ENCODE data around the gene ATRN.

The ATRN gene

GRCh38 chr20:3557237-3557785, 86.5 kb downstream of the ATRN start:
- Histone ChIP-seq H3K4me3 (ENCODE audit: low read depth in 1 of 2, low read length in 2 of 2) (no peak overlapping the region), H3K9ac (ENCODE audit: low read length) (no peak overlapping the region), H3K9me3 (ENCODE audit: low read length) (no peaks in the 10 kb centered on the region), H3K27ac (ENCODE audit: low read depth, low read length) (no peak overlapping the region), H3K27me3 (ENCODE audit: control insufficient read depth in 1 of 2, insufficient read depth in 2 of 2, low read length in 2 of 2) (no peaks in the 10 kb centered on the region), H3K4me1 (ENCODE audit: insufficient read depth, low read length) (no peaks in the 10 kb centered on the region), H3K36me3 (ENCODE audit: insufficient read depth, low read length) (peaks cover 3% of the 10 kb centered on the region)

GRCh38 chr20:3559231-3559630, 88.4 kb downstream of the ATRN start:
- Histone ChIP-seq H3K27me3 (ENCODE audit: control insufficient read depth in 1 of 2, insufficient read depth in 2 of 2, low read length in 2 of 2) (no peaks in the 10 kb centered on the region), H3K36me3 (ENCODE audit: insufficient read depth, low read length) (peaks cover 5% of the 10 kb centered on the region), H3K27ac (ENCODE audit: low read depth, low read length) (no peak overlapping the region)

GRCh38 chr20:3559637-3560036, 88.8 kb downstream of the ATRN start:
- H3K4me3 ChIP-seq (ENCODE audit: low read depth in 1 of 2, low read length in 2 of 2): no peak overlapping the region
- no peak overlapping the region for H3K9ac ChIP-seq (ENCODE audit: low read length)

More at GRCh38 chr20:3559231-3559630, 88.4 kb downstream of the ATRN start:
- H3K9ac ChIP-seq (ENCODE audit: low read length): no peak overlapping the region
- H3K9me3 ChIP-seq (ENCODE audit: low read length): no peaks in the 10 kb centered on the region
- no peak overlapping the region for H3K4me3 ChIP-seq (ENCODE audit: low read depth in 1 of 2, low read length in 2 of 2)
- no peaks in the 10 kb centered on the region for H3K4me1 ChIP-seq (ENCODE audit: insufficient read depth, low read length)

GRCh38 chr20:3560162-3560561, 89.3 kb downstream of the ATRN start:
- H3K9me3 ChIP-seq (ENCODE audit: low read length): no peaks in the 10 kb centered on the region
- H3K27me3 ChIP-seq (ENCODE audit: control insufficient read depth in 1 of 2, insufficient read depth in 2 of 2, low read length in 2 of 2): no peaks in the 10 kb centered on the region
- no peak overlapping the region for H3K27ac ChIP-seq (ENCODE audit: low read depth, low read length)
- no peaks in the 10 kb centered on the region for H3K4me1 ChIP-seq (ENCODE audit: insufficient read depth, low read length)
- peaks cover 5% of the 10 kb centered on the region for H3K36me3 ChIP-seq (ENCODE audit: insufficient read depth, low read length)
- no peak overlapping the region for H3K9ac ChIP-seq (ENCODE audit: low read length)
- no peak overlapping the region for H3K4me3 ChIP-seq (ENCODE audit: low read depth in 1 of 2, low read length in 2 of 2)

More at GRCh38 chr20:3559637-3560036, 88.8 kb downstream of the ATRN start:
- no peak overlapping the region for H3K27ac ChIP-seq (ENCODE audit: low read depth, low read length)
- no peaks in the 10 kb centered on the region for H3K4me1 ChIP-seq (ENCODE audit: insufficient read depth, low read length)
- H3K36me3 ChIP-seq (ENCODE audit: insufficient read depth, low read length): peaks cover 5% of the 10 kb centered on the region
- no peaks in the 10 kb centered on the region for H3K9me3 ChIP-seq (ENCODE audit: low read length)
- H3K27me3 ChIP-seq (ENCODE audit: control insufficient read depth in 1 of 2, insufficient read depth in 2 of 2, low read length in 2 of 2): no peaks in the 10 kb centered on the region

- Histone ChIP-seq H3K27me3 (ENCODE audit: control insufficient read depth in 1 of 2, insufficient read depth in 2 of 2, low read length in 2 of 2) (no peaks in the 10 kb centered on the region), H3K4me1 (ENCODE audit: insufficient read depth, low read length) (no peaks in the 10 kb centered on the region), H3K27ac (ENCODE audit: low read depth, low read length) (no peak overlapping the region), H3K9ac (ENCODE audit: low read length) (no peak overlapping the region), H3K36me3 (ENCODE audit: insufficient read depth, low read length) (peaks cover 5% of the 10 kb centered on the region), H3K4me3 (ENCODE audit: low read depth in 1 of 2, low read length in 2 of 2) (no peak overlapping the region), H3K9me3 (ENCODE audit: low read length) (no peaks in the 10 kb centered on the region)
Measured at GRCh38 chr20:3560578-3560977, 89.8 kb downstream of the ATRN start.

- H3K4me1 ChIP-seq (ENCODE audit: insufficient read depth, low read length): peaks cover 3% of the 10 kb centered on the region
- no peak overlapping the region for H3K4me3 ChIP-seq (ENCODE audit: low read depth in 1 of 2, low read length in 2 of 2)
- H3K9me3 ChIP-seq (ENCODE audit: low read length): no peaks in the 10 kb centered on the region
- peaks cover 5% of the 10 kb centered on the region for H3K36me3 ChIP-seq (ENCODE audit: insufficient read depth, low read length)
- H3K27me3 ChIP-seq (ENCODE audit: control insufficient read depth in 1 of 2, insufficient read depth in 2 of 2, low read length in 2 of 2): no peaks in the 10 kb centered on the region
- H3K9ac ChIP-seq (ENCODE audit: low read length): no peak overlapping the region
- no peak overlapping the region for H3K27ac ChIP-seq (ENCODE audit: low read depth, low read length)
Measured at GRCh38 chr20:3563133-3563532, 92.3 kb downstream of the ATRN start.

- Histone ChIP-seq H3K4me1 (ENCODE audit: insufficient read depth, low read length) (peaks cover 8% of the 10 kb centered on the region), H3K9me3 (ENCODE audit: low read length) (no peaks in the 10 kb centered on the region), H3K9ac (ENCODE audit: low read length) (no peak overlapping the region), H3K27ac (ENCODE audit: low read depth, low read length) (no peak overlapping the region), H3K27me3 (ENCODE audit: control insufficient read depth in 1 of 2, insufficient read depth in 2 of 2, low read length in 2 of 2) (no peaks in the 10 kb centered on the region), H3K4me3 (ENCODE audit: low read depth in 1 of 2, low read length in 2 of 2) (no peak overlapping the region), H3K36me3 (ENCODE audit: insufficient read depth, low read length) (peaks cover 5% of the 10 kb centered on the region)
Measured at GRCh38 chr20:3563548-3564177, 92.8 kb downstream of the ATRN start.

GRCh38 chr20:3565851-3566250, 95.0 kb downstream of the ATRN start:
- H3K36me3 ChIP-seq (ENCODE audit: insufficient read depth, low read length): peaks cover 5% of the 10 kb centered on the region
- peaks cover 13% of the 10 kb centered on the region for H3K4me1 ChIP-seq (ENCODE audit: insufficient read depth, low read length)
- H3K9ac ChIP-seq (ENCODE audit: low read length): no peak overlapping the region
- no peak overlapping the region for H3K27ac ChIP-seq (ENCODE audit: low read depth, low read length)
- H3K27me3 ChIP-seq (ENCODE audit: control insufficient read depth in 1 of 2, insufficient read depth in 2 of 2, low read length in 2 of 2): no peaks in the 10 kb centered on the region
- no peaks in the 10 kb centered on the region for H3K9me3 ChIP-seq (ENCODE audit: low read length)
- no peak overlapping the region for H3K4me3 ChIP-seq (ENCODE audit: low read depth in 1 of 2, low read length in 2 of 2)

- Histone ChIP-seq H3K9ac (ENCODE audit: low read length) (no peak overlapping the region), H3K27ac (ENCODE audit: low read depth, low read length) (no peak overlapping the region), H3K36me3 (ENCODE audit: insufficient read depth, low read length) (peaks cover 6% of the 10 kb centered on the region), H3K4me1 (ENCODE audit: insufficient read depth, low read length) (peaks cover 13% of the 10 kb centered on the region), H3K27me3 (ENCODE audit: control insufficient read depth in 1 of 2, insufficient read depth in 2 of 2, low read length in 2 of 2) (no peaks in the 10 kb centered on the region), H3K9me3 (ENCODE audit: low read length) (no peaks in the 10 kb centered on the region), H3K4me3 (ENCODE audit: low read depth in 1 of 2, low read length in 2 of 2) (no peak overlapping the region)
Measured at GRCh38 chr20:3572151-3572550, 101.3 kb downstream of the ATRN start.

- Histone ChIP-seq H3K36me3 (ENCODE audit: insufficient read depth, low read length) (peaks cover 20% of the 10 kb centered on the region), H3K4me3 (ENCODE audit: low read depth in 1 of 2, low read length in 2 of 2) (no peak overlapping the region), H3K27ac (ENCODE audit: low read depth, low read length) (no peak overlapping the region)
Measured at GRCh38 chr20:3576363-3576762, 105.5 kb downstream of the ATRN start.

GRCh38 chr20:3577366-3577765, 106.5 kb downstream of the ATRN start:
- Histone ChIP-seq H3K36me3 (ENCODE audit: insufficient read depth, low read length) (peaks cover 24% of the 10 kb centered on the region), H3K9me3 (ENCODE audit: low read length) (no peaks in the 10 kb centered on the region), H3K27me3 (ENCODE audit: control insufficient read depth in 1 of 2, insufficient read depth in 2 of 2, low read length in 2 of 2) (no peaks in the 10 kb centered on the region), H3K4me3 (ENCODE audit: low read depth in 1 of 2, low read length in 2 of 2) (no peak overlapping the region), H3K27ac (ENCODE audit: low read depth, low read length) (no peak overlapping the region), H3K9ac (ENCODE audit: low read length) (no peak overlapping the region), H3K4me1 (ENCODE audit: insufficient read depth, low read length) (no peaks in the 10 kb centered on the region)

More at GRCh38 chr20:3576363-3576762, 105.5 kb downstream of the ATRN start:
- H3K9me3 ChIP-seq (ENCODE audit: low read length): no peaks in the 10 kb centered on the region
- H3K9ac ChIP-seq (ENCODE audit: low read length): no peak overlapping the region
- no peaks in the 10 kb centered on the region for H3K27me3 ChIP-seq (ENCODE audit: control insufficient read depth in 1 of 2, insufficient read depth in 2 of 2, low read length in 2 of 2)
- no peaks in the 10 kb centered on the region for H3K4me1 ChIP-seq (ENCODE audit: insufficient read depth, low read length)

- Histone ChIP-seq H3K27ac (ENCODE audit: low read depth, low read length) (no peak overlapping the region), H3K4me1 (ENCODE audit: insufficient read depth, low read length) (no peaks in the 10 kb centered on the region), H3K9me3 (ENCODE audit: low read length) (no peaks in the 10 kb centered on the region), H3K4me3 (ENCODE audit: low read depth in 1 of 2, low read length in 2 of 2) (no peak overlapping the region), H3K36me3 (ENCODE audit: insufficient read depth, low read length) (peaks cover 41% of the 10 kb centered on the region), H3K9ac (ENCODE audit: low read length) (no peak overlapping the region), H3K27me3 (ENCODE audit: control insufficient read depth in 1 of 2, insufficient read depth in 2 of 2, low read length in 2 of 2) (no peaks in the 10 kb centered on the region)
Measured at GRCh38 chr20:3580412-3580811, 109.6 kb downstream of the ATRN start.

Measured in muscle layer of colon (tissue), 2 donors.